ENCODE measurements around the gene CDC20.

CDC20 gene

DNA sequence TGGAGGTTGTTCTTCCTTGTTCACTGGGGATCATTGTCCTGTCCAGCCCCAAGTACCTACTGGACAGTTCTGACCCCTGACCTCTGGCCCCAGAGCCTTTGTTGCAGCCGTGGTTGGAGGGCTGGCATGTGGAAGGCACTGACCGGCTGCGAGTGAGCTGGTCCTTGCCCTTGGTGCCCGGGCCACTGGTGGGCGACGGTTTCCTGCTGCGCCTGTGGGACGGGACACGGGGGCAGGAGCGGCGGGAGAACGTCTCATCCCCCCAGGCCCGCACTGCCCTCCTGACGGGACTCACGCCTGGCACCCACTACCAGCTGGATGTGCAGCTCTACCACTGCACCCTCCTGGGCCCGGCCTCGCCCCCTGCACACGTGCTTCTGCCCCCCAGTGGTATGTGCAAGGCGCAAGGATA lies 46.6 kb upstream of the CDC20 start:
- H3K4me1 ChIP-seq (ENCODE audit: insufficient read depth, low read length, severe bottlenecking) = no peaks in the 10 kb centered on the region
- no peak overlapping the region for H2AFZ ChIP-seq (ENCODE audit: low read length)
- H3K4me2 ChIP-seq (ENCODE audit: low read length) = no peak overlapping the region
- TF ChIP-seq CTCF (IDR thresholded peaks at IDR 0.05; ENCODE audit: low read length) = no peak
- no peak for TF ChIP-seq EZH2 (IDR thresholded peaks at IDR 0.05; ENCODE audit: borderline replicate concordance, low read length)
- H3K9ac ChIP-seq (ENCODE audit: low read length) = no peak overlapping the region
- no peaks in the 10 kb centered on the region for H3K9me2 ChIP-seq (ENCODE audit: low read depth, low read length)
- H3K27me3 ChIP-seq (ENCODE audit: insufficient read depth, low read length) = no peaks in the 10 kb centered on the region
- H3F3A ChIP-seq (ENCODE audit: insufficient read depth, low read length) = no peaks in the 10 kb centered on the region
- H3K9me3 ChIP-seq (ENCODE audit: low read length) = no peaks in the 10 kb centered on the region
- no peak overlapping the region for H3K4me3 ChIP-seq (ENCODE audit: low read depth, low read length, poor library complexity, severe bottlenecking)
- no peaks in the 10 kb centered on the region for H3K36me3 ChIP-seq (ENCODE audit: insufficient read depth, low read length)
- no peak overlapping the region for H3K27ac ChIP-seq (ENCODE audit: low read depth, low read length, poor library complexity, severe bottlenecking)
- no peaks in the 10 kb centered on the region for H3K79me2 ChIP-seq (ENCODE audit: insufficient read depth, low read length)
- no peaks in the 10 kb centered on the region for H4K20me1 ChIP-seq (ENCODE audit: insufficient read depth, low read length)

GRCh38 chr1:43312663-43313515 lies 45.9 kb upstream of the CDC20 start:
- no peaks in the 10 kb centered on the region for H3K36me3 ChIP-seq (ENCODE audit: insufficient read depth, low read length)
- no peaks in the 10 kb centered on the region for H3K79me2 ChIP-seq (ENCODE audit: insufficient read depth, low read length)
- TF ChIP-seq EZH2 (IDR thresholded peaks at IDR 0.05; ENCODE audit: borderline replicate concordance, low read length) (no peak), CTCF (IDR thresholded peaks at IDR 0.05; ENCODE audit: low read length) (no peak)
- no peak overlapping the region for H3K9ac ChIP-seq (ENCODE audit: low read length)
- H3F3A ChIP-seq (ENCODE audit: insufficient read depth, low read length) = no peaks in the 10 kb centered on the region
- no peaks in the 10 kb centered on the region for H3K27me3 ChIP-seq (ENCODE audit: insufficient read depth, low read length)
- no peaks in the 10 kb centered on the region for H3K9me2 ChIP-seq (ENCODE audit: low read depth, low read length)
- H3K4me1 ChIP-seq (ENCODE audit: insufficient read depth, low read length, severe bottlenecking) = no peaks in the 10 kb centered on the region
- H3K4me3 ChIP-seq (ENCODE audit: low read depth, low read length, poor library complexity, severe bottlenecking) = no peak overlapping the region
- no peak overlapping the region for H2AFZ ChIP-seq (ENCODE audit: low read length)
- no peak overlapping the region for H3K27ac ChIP-seq (ENCODE audit: low read depth, low read length, poor library complexity, severe bottlenecking)
- H3K4me2 ChIP-seq (ENCODE audit: low read length) = no peak overlapping the region
- H3K9me3 ChIP-seq (ENCODE audit: low read length) = no peaks in the 10 kb centered on the region
- no peaks in the 10 kb centered on the region for H4K20me1 ChIP-seq (ENCODE audit: insufficient read depth, low read length)

GRCh38 chr1:43313771-43314170 lies 45.0 kb upstream of the CDC20 start:
- Histone ChIP-seq H4K20me1 (ENCODE audit: insufficient read depth, low read length) (no peaks in the 10 kb centered on the region), H3K4me1 (ENCODE audit: insufficient read depth, low read length, severe bottlenecking) (no peaks in the 10 kb centered on the region), H3K36me3 (ENCODE audit: insufficient read depth, low read length) (no peaks in the 10 kb centered on the region), H3K79me2 (ENCODE audit: insufficient read depth, low read length) (no peaks in the 10 kb centered on the region), H3K9ac (ENCODE audit: low read length) (no peak overlapping the region), H3K9me2 (ENCODE audit: low read depth, low read length) (no peaks in the 10 kb centered on the region), H2AFZ (ENCODE audit: low read length) (no peak overlapping the region), H3K4me2 (ENCODE audit: low read length) (no peak overlapping the region), H3K27me3 (ENCODE audit: insufficient read depth, low read length) (no peaks in the 10 kb centered on the region), H3K27ac (ENCODE audit: low read depth, low read length, poor library complexity, severe bottlenecking) (no peak overlapping the region), H3F3A (ENCODE audit: insufficient read depth, low read length) (no peaks in the 10 kb centered on the region), H3K9me3 (ENCODE audit: low read length) (no peaks in the 10 kb centered on the region), H3K4me3 (ENCODE audit: low read depth, low read length, poor library complexity, severe bottlenecking) (no peak overlapping the region)
- no peak for TF ChIP-seq EZH2 (IDR thresholded peaks at IDR 0.05; ENCODE audit: borderline replicate concordance, low read length)
- TF ChIP-seq CTCF (IDR thresholded peaks at IDR 0.05; ENCODE audit: low read length) = no peak

Measured in OCI-LY1 (cell line).